Measurements from ENCODE around the gene C6orf47.

- no peak for TF ChIP-seq CTCF (conservative IDR thresholded peaks at IDR 0.05 in 1 of 2, IDR thresholded peaks at IDR 0.05 in 1 of 2; ENCODE audit: extremely low read depth in 1 of 2, insufficient read depth in 1 of 2, low read depth in 1 of 2, low read length in 2 of 2)
- no peak for TF ChIP-seq EZH2 (IDR thresholded peaks at IDR 0.05; ENCODE audit: borderline replicate concordance, low read length)
Observed at GRCh38 chr6:31630177-31630934, 30.2 kb downstream of the C6orf47 start.
